HepG2 (cell line): ENCODE measurements around the gene NPAS2. TPM values are rescaled to one million over a fixed set of nuclear protein-coding genes. Genes with fewer than 3 reads are reported as not detected.

Experiments
- ATAC-seq: fragments of 200-7000 bp; cut with Tn5 transposase; 3 replicates; pipeline ENCODE4 v1.9.1; 2020; ENCODE audit warnings: mild to moderate bottlenecking, moderate library complexity
- BruUV-seq: library from RNA; stranded (reverse); fragments of 400-500 nt; replicated peaks from 2 replicates; lab custom pipeline; 2021; lab: Mats Ljungman, UMichigan
- CTCF ChIA-PET: fragments of 300-600 bp; formaldehyde crosslinking; extraction: SDS; loops from one replicate; lab custom pipeline; 2021; ENCODE audit warnings: low total read pairs, inconsistent platforms, low intra/inter-chr PET ratio; lab: Yijun Ruan, JAX
- POLR2A ChIA-PET: fragments of 350-600 bp; sonication (Branson Sonifier 250); formaldehyde crosslinking; loops from one replicate; lab custom pipeline; 2020; ENCODE audit warnings: antibody characterized with exemption, inconsistent platforms; lab: Yijun Ruan, JAX
- DNase-seq: peaks from one replicate; pipeline ENCODE4 v3.0.0-alpha.2; 2015; ENCODE audit warnings: low spot score
- FAIRE-seq: peaks from 3 replicates; lab custom pipeline; 2011; peaks lifted over from hg19 to GRCh38; lab: Jason Lieb, UNC
- H2AFZ ChIP-seq: one replicate; pipeline ENCODE4 v1.6.1; 2011; ENCODE audit warnings: low read length, inconsistent platforms
- H3K27ac ChIP-seq: fragments of 300-600 bp; 3 replicates; pipeline ENCODE4 v1.8.0; 2011; ENCODE audit warnings: mixed run types, mild to moderate bottlenecking, mixed read lengths, low read length, inconsistent platforms; ENCODE audit not compliant: insufficient read depth; ENCODE audit errors: extremely low read length
- H3K27me3 ChIP-seq, 2 experiments: fragments of 200-600 bp in 1 of 2; 2 replicates in 1 of 2; 3 replicates in 1 of 2; pipeline versions ENCODE4 v1.6.0 to v1.8.0; 2011; ENCODE audit warnings: low read length in 2 of 2, mild to moderate bottlenecking in 2 of 2, moderate library complexity in 2 of 2, inconsistent platforms in 1 of 2; ENCODE audit not compliant: insufficient read depth in 2 of 2, control insufficient read depth in 1 of 2
- H3K36me3 ChIP-seq, 2 experiments: fragments of 200-600 bp in 1 of 2; replicated peaks in 1 of 2; 2 replicates in 1 of 2; 3 replicates in 1 of 2; pipeline versions ENCODE4 v1.5.1 to v1.8.0; 2011; ENCODE audit warnings: low read length in 2 of 2, inconsistent platforms in 1 of 2; ENCODE audit not compliant: insufficient read depth in 2 of 2, control insufficient read depth in 1 of 2
- H3K4me1 ChIP-seq: 2 replicates; pipeline ENCODE4 v1.5.1; 2012; ENCODE audit warnings: low read length, inconsistent platforms; ENCODE audit not compliant: insufficient read depth
- H3K4me2 ChIP-seq: 2 replicates; pipeline ENCODE4 v1.6.0; 2011; ENCODE audit warnings: low read depth, low read length, inconsistent platforms
- H3K4me3 ChIP-seq, 3 experiments: fragments of 200-600 bp in 1 of 3; sonication (generic), shearing (Covaris generic) in 1 of 3; replicated peaks in 1 of 3; 2 replicates each; pipeline ENCODE4 v1.5.1; 2011 to 2016; ENCODE audit warnings: low read length in 3 of 3, inconsistent platforms in 2 of 3, low read depth in 2 of 3, mild to moderate bottlenecking in 2 of 3, control low read depth in 1 of 3, mixed read lengths in 1 of 3; ENCODE audit not compliant: insufficient read depth in 1 of 3
- H3K79me2 ChIP-seq: one replicate; pipeline ENCODE4 v1.6.1; 2011; ENCODE audit warnings: low read length, inconsistent platforms; ENCODE audit not compliant: insufficient read depth
- H3K9ac ChIP-seq: 2 replicates; pipeline ENCODE4 v1.6.0; 2011; ENCODE audit warnings: mild to moderate bottlenecking, low read depth, low read length, inconsistent platforms; ENCODE audit not compliant: insufficient read depth
- H3K9me3 ChIP-seq: 2 replicates; pipeline ENCODE4 v1.5.1; 2012; ENCODE audit warnings: mild to moderate bottlenecking, low read length
- H4K20me1 ChIP-seq: 2 replicates; pipeline ENCODE4 v1.6.0; 2011; ENCODE audit warnings: inconsistent platforms, mild to moderate bottlenecking, low read length, moderate library complexity; ENCODE audit not compliant: insufficient read depth
- FOXA1 ChIP-seq, 2 experiments: fragments of 450-650 bp in 1 of 2; sonication (generic) in 1 of 2; formaldehyde crosslinking in 1 of 2; IDR thresholded peaks; 2 replicates each; pipeline versions ENCODE4 v1.4.0 to v1.6.1; 2016 to 2020; ENCODE audit warnings: missing genetic modification reagents in 1 of 2
- ISX ChIP-seq: sonication (generic); formaldehyde crosslinking; conservative IDR thresholded peaks from 2 replicates; pipeline ENCODE4 v1.5.0; 2020; ENCODE audit warnings: missing genetic modification reagents
- NONO ChIP-seq, 2 experiments: fragments of 450-650 bp in 1 of 2; sonication (generic) in 1 of 2; formaldehyde crosslinking in 1 of 2; IDR thresholded peaks in 1 of 2; conservative IDR thresholded peaks in 1 of 2; 2 replicates each; pipeline versions ENCODE4 v1.6.1 to v1.8.0; 2017 to 2022; ENCODE audit warnings: mild to moderate bottlenecking in 1 of 2, missing genetic modification reagents in 1 of 2, moderate library complexity in 1 of 2
- TCF12 ChIP-seq, 2 experiments: fragments of 450-650 bp in 1 of 2; sonication (generic) in 1 of 2; formaldehyde crosslinking in 1 of 2; IDR thresholded peaks; 2 replicates each; pipeline versions ENCODE4 v1.6.1 to v1.8.0; 2017 to 2022; ENCODE audit warnings: antibody characterized with exemption in 1 of 2, mild to moderate bottlenecking in 1 of 2, missing genetic modification reagents in 1 of 2, moderate library complexity in 1 of 2
- TFE3 ChIP-seq: IDR thresholded peaks from 2 replicates; pipeline ENCODE4 v1.6.1; 2016
- ZNF468 ChIP-seq: sonication (generic); formaldehyde crosslinking; IDR thresholded peaks from 2 replicates; pipeline ENCODE4 v1.8.0; 2022; ENCODE audit warnings: mild to moderate bottlenecking, moderate library complexity, missing genetic modification reagents
- ZNF740 ChIP-seq: sonication (generic); formaldehyde crosslinking; IDR thresholded peaks from 2 replicates; pipeline ENCODE4 v1.4.0; 2020; ENCODE audit warnings: missing genetic modification reagents
- ZSCAN21 ChIP-seq: sonication (generic); formaldehyde crosslinking; IDR thresholded peaks from 2 replicates; pipeline ENCODE4 v1.8.0; 2022; ENCODE audit warnings: mild to moderate bottlenecking, missing genetic modification reagents, moderate library complexity, borderline replicate concordance
- WGBS: methylation state at CpG from one replicate; pipeline ENCODE4 v1.1.6; 2017; ENCODE audit warnings: low lambda C conversion rate; 5-methylcytosine and 5-hydroxymethylcytosine counted together
- in situ Hi-C: cut with HindIII; loops from 2 replicates; pipeline ENCODE4 v1.10.0; 2017; ENCODE audit warnings: low pct_unique_long_range_greater_than_20kb; ENCODE audit not compliant: extremely low pct_ligation_motif_present
- intact Hi-C: fragments of 100-400 bp; cut with micrococcal nuclease; formaldehyde crosslinking; loops from one replicate; pipeline ENCODE4 v1.10.0; 2022; ENCODE audit not compliant: unreplicated experiment
- polyA plus RNA-seq, 8 experiments: library from polyadenylated mRNA; depleted of rRNA in 3 of 8; stranded (reverse) in 7 of 8; unstranded in 1 of 8; fragments of >200 nt; fragmentation: Illumina TruSeq in 4 of 8; extraction: Trizol in 4 of 8; gene quantifications; 2 replicates each; pipeline versions ENCODE4 v1.2.1 to v1.2.3, GENCODE V29; 2011 to 2016; ENCODE audit warnings: low read depth in 4 of 8, missing spikeins in 1 of 8, mixed read lengths in 1 of 8; ENCODE audit not compliant: insufficient read depth in 1 of 8
- total RNA-seq, 5 experiments: library from RNA; depleted of rRNA; stranded (reverse); fragments of >200 nt; fragmentation: Illumina TruSeq; extraction: Trizol; gene quantifications; 2 replicates each; pipeline ENCODE4 v1.2.3, GENCODE V29; 2016; ENCODE audit warnings: low read depth in 1 of 5

Gene NPAS2
- total and polyA plus RNA-seq, 2 of the 13 experiments (the other 11 are each of a cell fraction or from before 2014, with no cell fraction given) = 14.8 to 37.5 TPM

GRCh38 chr2:100857341-100857740 lies 37.4 kb downstream of the NPAS2 start:
- intact Hi-C loops (no loop called here), in situ Hi-C loops (no loop called here)
- ATAC-seq (no peak), DNase-seq (no peak), FAIRE-seq (no peak)
- TF ChIP-seq ISX (CRISPR knock-in tag) (no peak), NONO (IDR thresholded peaks at IDR 0.05) (no peak), NONO (CRISPR knock-in tag; conservative IDR thresholded peaks at IDR 0.05) (no peak), TCF12 (IDR thresholded peaks at IDR 0.05) (no peak), TCF12 (CRISPR knock-in tag; IDR thresholded peaks at IDR 0.05) (no peak), ZNF468 (CRISPR knock-in tag) (no peak), ZSCAN21 (CRISPR knock-in tag) (no peak), TFE3 (no peak), ZNF740 (CRISPR knock-in tag) (no peak), FOXA1 (IDR thresholded peaks at IDR 0.05) (no peak), FOXA1 (CRISPR knock-in tag; IDR thresholded peaks at IDR 0.05) (no peak)
- BruUV-seq = no TSS peak
- CTCF ChIA-PET = no interaction called here
- H3K79me2 ChIP-seq = peaks cover 81% of the 10 kb centered on the region
- H3K4me2 ChIP-seq = no peak overlapping the region
- peaks cover 49% of the 10 kb centered on the region for H3K4me1 ChIP-seq
- WGBS = 83% methylated on average over 3 of the region's 6 CpGs
- 0 out of 5 replicates have a peak, but pooled peaks cover 0 to 5% of the 10 kb centered on the region in 2 experiments for H3K36me3 ChIP-seq
- no peak overlapping the region for H3K4me3 ChIP-seq
- peaks cover 9% of the 10 kb centered on the region; the same call in 1 of the 2 replicates for H4K20me1 ChIP-seq
- POLR2A ChIA-PET = no interaction called here
- no peaks in the 10 kb centered on the region for H3K27me3 ChIP-seq
- no peak overlapping the region for H3K9ac ChIP-seq
- H3K27ac ChIP-seq = no peak overlapping the region
- no peaks in the 10 kb centered on the region for H3K9me3 ChIP-seq
- H2AFZ ChIP-seq = no peak overlapping the region
